ENCODE results near the gene TGFBR3L. TPM values are rescaled to one million over a fixed set of nuclear protein-coding genes. Genes with fewer than 3 reads are reported as not detected.
A peak's percentile ranks its signal among the peaks of the same experiment; 100 is the strongest.

TGFBR3L gene
- total and polyA plus RNA-seq, 2 of the 13 experiments (the other 11 are each of a cell fraction or from before 2014, with no cell fraction given) = 0.20 to 1.0 TPM

GRCh38 chr19:7919610-7920518, 5.2 kb downstream of the TGFBR3L start, which contains the start of gene SNAPC2 (continued):
- TF ChIP-seq AGO1 (IDR thresholded peaks at IDR 0.05; ENCODE audit: low read depth, low read length, poor library complexity, severe bottlenecking) (peak; percentile 64), ZNF12 (CRISPR knock-in tag; IDR thresholded peaks at IDR 0.05) (no peak), PHF21A (CRISPR knock-in tag; IDR thresholded peaks at IDR 0.05) (peak; percentile 67; the same call in 1 of the 2 replicates), KDM3A (CRISPR knock-in tag; IDR thresholded peaks at IDR 0.05; ENCODE audit: low read depth) (peak; percentile 96), TGIF2 (CRISPR knock-in tag; IDR thresholded peaks at IDR 0.05) (0 out of 2 replicates have a peak, but pooled peaks have one; percentile 31), ELF3 (CRISPR knock-in tag; IDR thresholded peaks at IDR 0.05) (peak; percentile 66; the same call in 1 of the 2 replicates), MXD4 (CRISPR knock-in tag; IDR thresholded peaks at IDR 0.05) (peak; percentile 57), ZNF850 (CRISPR knock-in tag; conservative IDR thresholded peaks at IDR 0.05) (0 out of 2 replicates have a peak, but pooled peaks have one; percentile 58), MEIS1 (CRISPR knock-in tag; IDR thresholded peaks at IDR 0.05; ENCODE audit: borderline replicate concordance) (0 out of 2 replicates have a peak, but pooled peaks have one; percentile 45), ZZZ3 (CRISPR knock-in tag; IDR thresholded peaks at IDR 0.05; ENCODE audit: borderline replicate concordance) (peak; percentile 44; the same call in 1 of the 2 replicates), GMEB1 (CRISPR knock-in tag; IDR thresholded peaks at IDR 0.05; ENCODE audit: borderline replicate concordance) (peak; percentile 82), FOSL2 (CRISPR knock-in tag; IDR thresholded peaks at IDR 0.05) (peak; percentile 11; the same call in 1 of the 2 replicates), SOX6 (IDR thresholded peaks at IDR 0.05) (no peak), SOX6 (CRISPR knock-in tag; IDR thresholded peaks at IDR 0.05) (no peak; the same call in 1 of the 2 replicates)
- TF ChIP-seq, protein P1, sequence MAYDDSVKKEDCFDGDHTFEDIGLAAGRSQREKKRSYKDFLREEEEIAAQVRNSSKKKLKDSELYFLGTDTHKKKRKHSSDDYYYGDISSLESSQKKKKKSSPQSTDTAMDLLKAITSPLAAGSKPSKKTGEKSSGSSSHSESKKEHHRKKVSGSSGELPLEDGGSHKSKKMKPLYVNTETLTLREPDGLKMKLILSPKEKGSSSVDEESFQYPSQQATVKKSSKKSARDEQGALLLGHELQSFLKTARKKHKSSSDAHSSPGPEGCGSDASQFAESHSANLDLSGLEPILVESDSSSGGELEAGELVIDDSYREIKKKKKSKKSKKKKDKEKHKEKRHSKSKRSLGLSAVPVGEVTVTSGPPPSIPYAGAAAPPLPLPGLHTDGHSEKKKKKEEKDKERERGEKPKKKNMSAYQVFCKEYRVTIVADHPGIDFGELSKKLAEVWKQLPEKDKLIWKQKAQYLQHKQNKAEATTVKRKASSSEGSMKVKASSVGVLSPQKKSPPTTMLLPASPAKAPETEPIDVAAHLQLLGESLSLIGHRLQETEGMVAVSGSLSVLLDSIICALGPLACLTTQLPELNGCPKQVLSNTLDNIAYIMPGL (CRISPR knock-in tag; IDR thresholded peaks at IDR 0.05; ENCODE audit: borderline replicate concordance in 1 of 2, low read depth in 1 of 2) = peak; percentile 72 to 75; a peak in 3 of 4 replicates
- TF ChIP-seq, protein P2, sequence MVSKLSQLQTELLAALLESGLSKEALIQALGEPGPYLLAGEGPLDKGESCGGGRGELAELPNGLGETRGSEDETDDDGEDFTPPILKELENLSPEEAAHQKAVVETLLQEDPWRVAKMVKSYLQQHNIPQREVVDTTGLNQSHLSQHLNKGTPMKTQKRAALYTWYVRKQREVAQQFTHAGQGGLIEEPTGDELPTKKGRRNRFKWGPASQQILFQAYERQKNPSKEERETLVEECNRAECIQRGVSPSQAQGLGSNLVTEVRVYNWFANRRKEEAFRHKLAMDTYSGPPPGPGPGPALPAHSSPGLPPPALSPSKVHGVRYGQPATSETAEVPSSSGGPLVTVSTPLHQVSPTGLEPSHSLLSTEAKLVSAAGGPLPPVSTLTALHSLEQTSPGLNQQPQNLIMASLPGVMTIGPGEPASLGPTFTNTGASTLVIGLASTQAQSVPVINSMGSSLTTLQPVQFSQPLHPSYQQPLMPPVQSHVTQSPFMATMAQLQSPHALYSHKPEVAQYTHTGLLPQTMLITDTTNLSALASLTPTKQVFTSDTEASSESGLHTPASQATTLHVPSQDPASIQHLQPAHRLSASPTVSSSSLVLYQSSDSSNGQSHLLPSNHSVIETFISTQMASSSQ (IDR thresholded peaks at IDR 0.05; ENCODE audit: low read depth) = no peak
- TF ChIP-seq, protein P2 (CRISPR knock-in tag; IDR thresholded peaks at IDR 0.05; ENCODE audit: borderline replicate concordance) = peak; percentile 49; the same call in 1 of the 2 replicates
- TF ChIP-seq, protein P3, sequence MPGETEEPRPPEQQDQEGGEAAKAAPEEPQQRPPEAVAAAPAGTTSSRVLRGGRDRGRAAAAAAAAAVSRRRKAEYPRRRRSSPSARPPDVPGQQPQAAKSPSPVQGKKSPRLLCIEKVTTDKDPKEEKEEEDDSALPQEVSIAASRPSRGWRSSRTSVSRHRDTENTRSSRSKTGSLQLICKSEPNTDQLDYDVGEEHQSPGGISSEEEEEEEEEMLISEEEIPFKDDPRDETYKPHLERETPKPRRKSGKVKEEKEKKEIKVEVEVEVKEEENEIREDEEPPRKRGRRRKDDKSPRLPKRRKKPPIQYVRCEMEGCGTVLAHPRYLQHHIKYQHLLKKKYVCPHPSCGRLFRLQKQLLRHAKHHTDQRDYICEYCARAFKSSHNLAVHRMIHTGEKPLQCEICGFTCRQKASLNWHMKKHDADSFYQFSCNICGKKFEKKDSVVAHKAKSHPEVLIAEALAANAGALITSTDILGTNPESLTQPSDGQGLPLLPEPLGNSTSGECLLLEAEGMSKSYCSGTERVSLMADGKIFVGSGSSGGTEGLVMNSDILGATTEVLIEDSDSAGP (CRISPR knock-in tag; IDR thresholded peaks at IDR 0.05; ENCODE audit: borderline replicate concordance) = peak; percentile 82; the same call in 1 of the 2 replicates

All from HepG2 (cell line).